OCI-LY1 (cell line): Measurements from ENCODE around the gene TDRD10.

Source experiments
- CTCF ChIP-seq: fragments of 200-600 bp; sonication (generic), shearing (Covaris generic); IDR thresholded peaks from 2 replicates; pipeline ENCODE4 v1.5.1; 2017; ENCODE audit warnings: mild to moderate bottlenecking, antibody characterized with exemption, low read length, moderate library complexity, mixed read lengths
- EZH2 ChIP-seq: fragments of 200-600 bp; sonication (generic), shearing (Covaris generic); IDR thresholded peaks from 2 replicates; pipeline ENCODE4 v1.8.0; 2017; ENCODE audit warnings: borderline replicate concordance, mixed run types, mild to moderate bottlenecking, antibody characterized with exemption, low read length, moderate library complexity, mixed read lengths

GRCh38 chr1:154577346-154578057 is 75.5 kb downstream of the TDRD10 start:
- TF ChIP-seq CTCF (no peak), EZH2 (no peak)
